OCI-LY1 (cell line): ENCODE measurements around the gene BRCA2.

Experiments
- H2AFZ ChIP-seq: fragments of 200-600 bp; sonication (generic), shearing (Covaris generic); 2 replicates; pipeline ENCODE4 v1.6.0; 2014; ENCODE audit warnings: antibody characterized with exemption, mild to moderate bottlenecking, low read length
- H3F3A ChIP-seq: fragments of 200-600 bp; sonication (generic), shearing (Covaris generic); 2 replicates; pipeline ENCODE4 v1.6.0; 2014; ENCODE audit warnings: mild to moderate bottlenecking, antibody characterized with exemption, low read length, moderate library complexity; ENCODE audit not compliant: insufficient read depth
- H3K27ac ChIP-seq: fragments of 200-600 bp; sonication (generic); 2 replicates; pipeline ENCODE4 v1.5.1; 2014; ENCODE audit warnings: low read length, mixed run types, mild to moderate bottlenecking, low read depth; ENCODE audit not compliant: poor library complexity, severe bottlenecking
- H3K27me3 ChIP-seq: fragments of 200-600 bp; sonication (generic); 2 replicates; pipeline ENCODE4 v1.6.0; 2014; ENCODE audit warnings: antibody characterized with exemption, mild to moderate bottlenecking, low read length, moderate library complexity; ENCODE audit not compliant: insufficient read depth
- H3K36me3 ChIP-seq: fragments of 200-600 bp; sonication (generic); 2 replicates; pipeline ENCODE4 v1.6.1; 2014; ENCODE audit warnings: mild to moderate bottlenecking, antibody characterized with exemption, low read length, moderate library complexity, mixed read lengths; ENCODE audit not compliant: insufficient read depth
- H3K4me1 ChIP-seq: fragments of 200-600 bp; sonication (generic); 2 replicates; pipeline ENCODE4 v1.5.1; 2014; ENCODE audit warnings: mild to moderate bottlenecking, low read length, moderate library complexity; ENCODE audit not compliant: insufficient read depth, severe bottlenecking
- H3K4me2 ChIP-seq: fragments of 200-600 bp; sonication (generic), shearing (Covaris generic); 2 replicates; pipeline ENCODE4 v1.6.1; 2014; ENCODE audit warnings: low read length
- H3K4me3 ChIP-seq: fragments of 200-600 bp; sonication (generic); 2 replicates; pipeline ENCODE4 v1.5.1; 2014; ENCODE audit warnings: low read length, low read depth, mild to moderate bottlenecking, mixed read lengths; ENCODE audit not compliant: poor library complexity, severe bottlenecking
- H3K79me2 ChIP-seq: fragments of 200-600 bp; shearing (Covaris generic); 2 replicates; pipeline ENCODE4 v1.6.1; 2016; ENCODE audit warnings: mixed run types, low read length, mixed read lengths; ENCODE audit not compliant: insufficient read depth
- H3K9ac ChIP-seq: fragments of 200-600 bp; sonication (generic), shearing (Covaris generic); 2 replicates; pipeline ENCODE4 v1.6.1; 2014; ENCODE audit warnings: mild to moderate bottlenecking, low read length, mixed read lengths
- H3K9me2 ChIP-seq: fragments of 200-600 bp; sonication (generic), shearing (Covaris generic); 2 replicates; pipeline ENCODE4 v1.6.1; 2014; ENCODE audit warnings: low read depth, mild to moderate bottlenecking, low read length, mixed read lengths
- H3K9me3 ChIP-seq: fragments of 200-600 bp; shearing (Covaris generic); 2 replicates; pipeline ENCODE4 v1.6.1; 2014; ENCODE audit warnings: low read length, mixed read lengths
- H4K20me1 ChIP-seq: fragments of 200-600 bp; sonication (generic), shearing (Covaris generic); 2 replicates; pipeline ENCODE4 v1.6.0; 2016; ENCODE audit warnings: mild to moderate bottlenecking, low read length; ENCODE audit not compliant: insufficient read depth
- CTCF ChIP-seq: fragments of 200-600 bp; sonication (generic), shearing (Covaris generic); IDR thresholded peaks from 2 replicates; pipeline ENCODE4 v1.5.1; 2017; ENCODE audit warnings: mild to moderate bottlenecking, antibody characterized with exemption, low read length, moderate library complexity, mixed read lengths
- EZH2 ChIP-seq: fragments of 200-600 bp; sonication (generic), shearing (Covaris generic); IDR thresholded peaks from 2 replicates; pipeline ENCODE4 v1.8.0; 2017; ENCODE audit warnings: borderline replicate concordance, mixed run types, mild to moderate bottlenecking, antibody characterized with exemption, low read length, moderate library complexity, mixed read lengths

The BRCA2 gene

GRCh38 chr13:32378012-32378411, 62.7 kb downstream of the BRCA2 start:
- H2AFZ ChIP-seq, result no peak overlapping the region
- no peaks in the 10 kb centered on the region for H3K9me2 ChIP-seq
- peaks cover 4% of the 10 kb centered on the region for H3K9me3 ChIP-seq
- no peaks in the 10 kb centered on the region for H3K79me2 ChIP-seq
- H3K4me1 ChIP-seq, result no peaks in the 10 kb centered on the region
- TF ChIP-seq EZH2, result no peak
- no peak for TF ChIP-seq CTCF
- no peak overlapping the region for H3K9ac ChIP-seq
- H3K27me3 ChIP-seq, result no peaks in the 10 kb centered on the region
- H3F3A ChIP-seq, result no peaks in the 10 kb centered on the region
- no peak overlapping the region for H3K4me2 ChIP-seq
- H3K27ac ChIP-seq, result no peak overlapping the region
- H4K20me1 ChIP-seq, result no peaks in the 10 kb centered on the region
- H3K4me3 ChIP-seq, result no peak overlapping the region
- peaks cover 19% of the 10 kb centered on the region for H3K36me3 ChIP-seq

- no peaks in the 10 kb centered on the region for H3K27me3 ChIP-seq
- no peak overlapping the region for H3K4me2 ChIP-seq
- no peak overlapping the region for H2AFZ ChIP-seq
- TF ChIP-seq EZH2 (no peak), CTCF (peak; percentile 60)
- H3K9me3 ChIP-seq, result no peaks in the 10 kb centered on the region
- no peaks in the 10 kb centered on the region for H3K9me2 ChIP-seq
- H3K9ac ChIP-seq, result no peak overlapping the region
- H4K20me1 ChIP-seq, result no peaks in the 10 kb centered on the region
- H3K4me1 ChIP-seq, result no peaks in the 10 kb centered on the region
- no peaks in the 10 kb centered on the region for H3K79me2 ChIP-seq
- H3K4me3 ChIP-seq, result no peak overlapping the region
- H3F3A ChIP-seq, result no peaks in the 10 kb centered on the region
- peaks cover 14% of the 10 kb centered on the region; the same call in 1 of the 2 replicates for H3K36me3 ChIP-seq
- H3K27ac ChIP-seq, result no peak overlapping the region
Observed at GRCh38 chr13:32381539-32381938, 66.2 kb downstream of the BRCA2 start.

- H4K20me1 ChIP-seq, result no peaks in the 10 kb centered on the region
- H3F3A ChIP-seq, result no peaks in the 10 kb centered on the region
- no peaks in the 10 kb centered on the region for H3K27me3 ChIP-seq
- TF ChIP-seq EZH2 (no peak), CTCF (no peak)
- H3K27ac ChIP-seq, result no peak overlapping the region
- H3K9ac ChIP-seq, result no peak overlapping the region
- peaks cover 14% of the 10 kb centered on the region; the same call in 1 of the 2 replicates for H3K36me3 ChIP-seq
- no peaks in the 10 kb centered on the region for H3K79me2 ChIP-seq
- no peaks in the 10 kb centered on the region for H3K9me2 ChIP-seq
- H3K4me3 ChIP-seq, result no peak overlapping the region
- no peaks in the 10 kb centered on the region for H3K9me3 ChIP-seq
- no peak overlapping the region for H3K4me2 ChIP-seq
- H3K4me1 ChIP-seq, result no peaks in the 10 kb centered on the region
- no peak overlapping the region for H2AFZ ChIP-seq
Observed at GRCh38 chr13:32383836-32384618, 68.7 kb downstream of the BRCA2 start.
